Measurements from ENCODE around the gene ZNF330. TPM values are rescaled to one million over a fixed set of nuclear protein-coding genes. Genes with fewer than 3 reads are reported as not detected.

The ZNF330 gene
- total and polyA plus RNA-seq, 10 of the 15 experiments (the other 5 are each of a cell fraction or from before 2014, with no cell fraction given), result 31.3 to 57.6 (median 44.3) TPM

DNA sequence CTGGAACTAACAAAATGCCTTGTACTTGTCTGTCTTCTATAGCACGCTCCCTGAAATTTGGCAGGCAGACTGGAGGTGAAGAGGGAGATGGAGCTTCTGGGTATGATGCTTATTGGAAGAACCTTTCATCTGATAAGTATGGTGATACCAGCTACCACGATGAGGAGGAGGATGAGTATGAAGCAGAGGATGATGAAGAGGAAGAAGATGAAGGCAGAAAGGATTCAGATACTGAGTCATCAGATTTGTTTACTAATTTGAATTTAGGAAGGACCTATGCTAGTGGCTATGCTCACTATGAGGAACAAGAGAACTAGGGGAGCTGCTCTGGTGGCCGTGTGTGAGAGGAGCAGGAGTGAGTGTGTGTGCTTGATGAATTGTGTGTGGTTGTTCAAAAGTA, 13.0 kb downstream of the ZNF330 start:
- no peaks in the 10 kb centered on the region for H4K20me1 ChIP-seq (ENCODE audit: control insufficient read depth, insufficient read depth)
- no peak overlapping the region for H3K4me3 ChIP-seq
- FAIRE-seq (no peak), ATAC-seq (no peak), DNase-seq (ENCODE audit: low read depth, low spot score) (no peak)
- H3K4me1 ChIP-seq (ENCODE audit: control insufficient read depth, insufficient read depth, low read length), result peaks cover 5% of the 10 kb centered on the region
- WGBS (ENCODE audit: insufficient coverage, insufficient replicate concordance, low lambda C conversion rate, missing lambda C conversion rate), result 96% methylated on average over 3 of the region's 3 CpGs
- TF ChIP-seq WRNIP1 (IDR thresholded peaks at IDR 0.05; ENCODE audit: borderline replicate concordance, low read depth, low read length), result no peak
- no peak for TF ChIP-seq USF2 (IDR thresholded peaks at IDR 0.05; ENCODE audit: borderline replicate concordance, low read depth, low read length)
- TF ChIP-seq CREM (IDR thresholded peaks at IDR 0.05; ENCODE audit: low read depth), result no peak
- no peak for TF ChIP-seq NR2C2 (IDR thresholded peaks at IDR 0.05; ENCODE audit: borderline replicate concordance, control insufficient read depth, insufficient read length, low read depth)
- TF ChIP-seq TCF3 (IDR thresholded peaks at IDR 0.05; ENCODE audit: borderline replicate concordance, insufficient read depth, low read depth, low read length), result no peak
- TF ChIP-seq TCF12 (IDR thresholded peaks at IDR 0.05; ENCODE audit: low read depth, low read length), result no peak
- no peak for TF ChIP-seq ZBED1 (IDR thresholded peaks at IDR 0.05; ENCODE audit: borderline replicate concordance)
- TF ChIP-seq MXI1 (IDR thresholded peaks at IDR 0.05; ENCODE audit: low read depth, low read length), result no peak
- peaks cover 0 to 32% of the 10 kb centered on the region in 2 experiments for H3K36me3 ChIP-seq (ENCODE audit: control insufficient read depth in 2 of 2, insufficient read depth in 2 of 2, low read length in 1 of 2)
- CTCF ChIA-PET, result no interaction called here
- in situ Hi-C loops (cut with MboI), result no loop called here
- no peak overlapping the region for H3K4me2 ChIP-seq (ENCODE audit: control insufficient read depth, insufficient read depth)
- BruUV-seq (replicated peaks), result no TSS peak
- no peaks in the 10 kb centered on the region for H3K79me2 ChIP-seq (ENCODE audit: control insufficient read depth, insufficient read depth, low read length)
- H3K9ac ChIP-seq (ENCODE audit: control insufficient read depth, insufficient read depth, low read length), result no peak overlapping the region
- no peaks in the 10 kb centered on the region for H3K27me3 ChIP-seq (replicated peaks in 1 of 2; ENCODE audit: control insufficient read depth in 2 of 2, insufficient read depth in 2 of 2, low read length in 1 of 2)
- RAD21 ChIA-PET (ENCODE audit: unreplicated experiment), result no interaction called here
- SMC1A ChIA-PET (ENCODE audit: uncharacterized antibody, unreplicated experiment), result interaction anchor here (0.5 kb wide), 1 partner anchor 791 kb away, joined by 3 read pairs; no protein-coding TSS in a partner anchor
- no peaks in the 10 kb centered on the region for H3K9me3 ChIP-seq (replicated peaks; ENCODE audit: control insufficient read depth, insufficient read depth, low read length)
- intact Hi-C loops (cut with micrococcal nuclease; ENCODE audit: unreplicated experiment), result no loop called here
- no peak overlapping the region for H2AFZ ChIP-seq (ENCODE audit: control insufficient read depth, low read depth, low read length)
- POLR2A ChIA-PET, result no interaction called here
- no peak overlapping the region for H3K27ac ChIP-seq (ENCODE audit: control insufficient read depth, insufficient read depth)

GRCh38 chr4:141238186-141238585, 17.5 kb downstream of the ZNF330 start:
- WGBS (ENCODE audit: insufficient coverage, insufficient replicate concordance, low lambda C conversion rate, missing lambda C conversion rate), result 77% methylated on average over 3 of the region's 3 CpGs
- Histone ChIP-seq H3K27me3 (replicated peaks in 1 of 2; ENCODE audit: control insufficient read depth in 2 of 2, insufficient read depth in 2 of 2, low read length in 1 of 2) (no peaks in the 10 kb centered on the region), H4K20me1 (ENCODE audit: control insufficient read depth, insufficient read depth) (no peaks in the 10 kb centered on the region), H3K4me1 (ENCODE audit: control insufficient read depth, insufficient read depth, low read length) (no peaks in the 10 kb centered on the region), H3K79me2 (ENCODE audit: control insufficient read depth, insufficient read depth, low read length) (no peaks in the 10 kb centered on the region), H3K9ac (ENCODE audit: control insufficient read depth, insufficient read depth, low read length) (no peak overlapping the region), H3K4me2 (ENCODE audit: control insufficient read depth, insufficient read depth) (no peak overlapping the region), H3K9me3 (replicated peaks; ENCODE audit: control insufficient read depth, insufficient read depth, low read length) (no peaks in the 10 kb centered on the region), H3K27ac (ENCODE audit: control insufficient read depth, insufficient read depth) (no peak overlapping the region), H2AFZ (ENCODE audit: control insufficient read depth, low read depth, low read length) (no peak overlapping the region), H3K36me3 (ENCODE audit: control insufficient read depth in 2 of 2, insufficient read depth in 2 of 2, low read length in 1 of 2) (peaks cover 0 to 17% of the 10 kb centered on the region in 2 experiments; a peak in 3 of 4 replicates), H3K4me3 (no peak overlapping the region)
- DNase-seq (ENCODE audit: low read depth, low spot score), result no peak
- in situ Hi-C loops (cut with MboI), result no loop called here
- ChIA-PET POLR2A (no interaction called here), SMC1A (ENCODE audit: uncharacterized antibody, unreplicated experiment) (no interaction called here), CTCF (no interaction called here), RAD21 (ENCODE audit: unreplicated experiment) (no interaction called here)
- BruUV-seq (replicated peaks), result no TSS peak
- no peak for FAIRE-seq
- intact Hi-C loops (cut with micrococcal nuclease; ENCODE audit: unreplicated experiment), result no loop called here
- ATAC-seq, result no peak
- TF ChIP-seq USF1 (IDR thresholded peaks at IDR 0.05; ENCODE audit: borderline replicate concordance, extremely low read length, insufficient read depth, low read depth, low read length) (no peak), ZNF207 (IDR thresholded peaks at IDR 0.05; ENCODE audit: borderline replicate concordance) (no peak)
- TF ChIP-seq, protein P1, sequence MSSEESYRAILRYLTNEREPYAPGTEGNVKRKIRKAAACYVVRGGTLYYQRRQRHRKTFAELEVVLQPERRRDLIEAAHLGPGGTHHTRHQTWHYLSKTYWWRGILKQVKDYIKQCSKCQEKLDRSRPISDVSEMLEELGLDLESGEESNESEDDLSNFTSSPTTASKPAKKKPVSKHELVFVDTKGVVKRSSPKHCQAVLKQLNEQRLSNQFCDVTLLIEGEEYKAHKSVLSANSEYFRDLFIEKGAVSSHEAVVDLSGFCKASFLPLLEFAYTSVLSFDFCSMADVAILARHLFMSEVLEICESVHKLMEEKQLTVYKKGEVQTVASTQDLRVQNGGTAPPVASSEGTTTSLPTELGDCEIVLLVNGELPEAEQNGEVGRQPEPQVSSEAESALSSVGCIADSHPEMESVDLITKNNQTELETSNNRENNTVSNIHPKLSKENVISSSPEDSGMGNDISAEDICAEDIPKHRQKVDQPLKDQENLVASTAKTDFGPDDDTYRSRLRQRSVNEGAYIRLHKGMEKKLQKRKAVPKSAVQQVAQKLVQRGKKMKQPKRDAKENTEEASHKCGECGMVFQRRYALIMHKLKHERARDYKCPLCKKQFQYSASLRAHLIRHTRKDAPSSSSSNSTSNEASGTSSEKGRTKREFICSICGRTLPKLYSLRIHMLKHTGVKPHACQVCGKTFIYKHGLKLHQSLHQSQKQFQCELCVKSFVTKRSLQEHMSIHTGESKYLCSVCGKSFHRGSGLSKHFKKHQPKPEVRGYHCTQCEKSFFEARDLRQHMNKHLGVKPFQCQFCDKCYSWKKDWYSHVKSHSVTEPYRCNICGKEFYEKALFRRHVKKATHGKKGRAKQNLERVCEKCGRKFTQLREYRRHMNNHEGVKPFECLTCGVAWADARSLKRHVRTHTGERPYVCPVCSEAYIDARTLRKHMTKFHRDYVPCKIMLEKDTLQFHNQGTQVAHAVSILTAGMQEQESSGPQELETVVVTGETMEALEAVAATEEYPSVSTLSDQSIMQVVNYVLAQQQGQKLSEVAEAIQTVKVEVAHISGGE (CRISPR knock-in tag; IDR thresholded peaks at IDR 0.05), result no peak

All from GM12878 (cell line).